ENCODE results near the gene YTHDF1. TPM values are rescaled to one million over a fixed set of nuclear protein-coding genes. Genes with fewer than 3 reads are reported as not detected.

Gene YTHDF1
- total RNA-seq, 4 donors from 2014 or later, result 21.2 to 49.6 (median 25.8) TPM

GRCh38 chr20:63260521-63260920 lies 44.6 kb upstream of the YTHDF1 start:
- ATAC-seq (ENCODE audit: low FRiP score) (no peak), DNase-seq (ENCODE audit: low spot score) (no peak)
- TF ChIP-seq, protein P1, sequence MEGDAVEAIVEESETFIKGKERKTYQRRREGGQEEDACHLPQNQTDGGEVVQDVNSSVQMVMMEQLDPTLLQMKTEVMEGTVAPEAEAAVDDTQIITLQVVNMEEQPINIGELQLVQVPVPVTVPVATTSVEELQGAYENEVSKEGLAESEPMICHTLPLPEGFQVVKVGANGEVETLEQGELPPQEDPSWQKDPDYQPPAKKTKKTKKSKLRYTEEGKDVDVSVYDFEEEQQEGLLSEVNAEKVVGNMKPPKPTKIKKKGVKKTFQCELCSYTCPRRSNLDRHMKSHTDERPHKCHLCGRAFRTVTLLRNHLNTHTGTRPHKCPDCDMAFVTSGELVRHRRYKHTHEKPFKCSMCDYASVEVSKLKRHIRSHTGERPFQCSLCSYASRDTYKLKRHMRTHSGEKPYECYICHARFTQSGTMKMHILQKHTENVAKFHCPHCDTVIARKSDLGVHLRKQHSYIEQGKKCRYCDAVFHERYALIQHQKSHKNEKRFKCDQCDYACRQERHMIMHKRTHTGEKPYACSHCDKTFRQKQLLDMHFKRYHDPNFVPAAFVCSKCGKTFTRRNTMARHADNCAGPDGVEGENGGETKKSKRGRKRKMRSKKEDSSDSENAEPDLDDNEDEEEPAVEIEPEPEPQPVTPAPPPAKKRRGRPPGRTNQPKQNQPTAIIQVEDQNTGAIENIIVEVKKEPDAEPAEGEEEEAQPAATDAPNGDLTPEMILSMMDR (IDR thresholded peaks at IDR 0.05), result no peak

DNA sequence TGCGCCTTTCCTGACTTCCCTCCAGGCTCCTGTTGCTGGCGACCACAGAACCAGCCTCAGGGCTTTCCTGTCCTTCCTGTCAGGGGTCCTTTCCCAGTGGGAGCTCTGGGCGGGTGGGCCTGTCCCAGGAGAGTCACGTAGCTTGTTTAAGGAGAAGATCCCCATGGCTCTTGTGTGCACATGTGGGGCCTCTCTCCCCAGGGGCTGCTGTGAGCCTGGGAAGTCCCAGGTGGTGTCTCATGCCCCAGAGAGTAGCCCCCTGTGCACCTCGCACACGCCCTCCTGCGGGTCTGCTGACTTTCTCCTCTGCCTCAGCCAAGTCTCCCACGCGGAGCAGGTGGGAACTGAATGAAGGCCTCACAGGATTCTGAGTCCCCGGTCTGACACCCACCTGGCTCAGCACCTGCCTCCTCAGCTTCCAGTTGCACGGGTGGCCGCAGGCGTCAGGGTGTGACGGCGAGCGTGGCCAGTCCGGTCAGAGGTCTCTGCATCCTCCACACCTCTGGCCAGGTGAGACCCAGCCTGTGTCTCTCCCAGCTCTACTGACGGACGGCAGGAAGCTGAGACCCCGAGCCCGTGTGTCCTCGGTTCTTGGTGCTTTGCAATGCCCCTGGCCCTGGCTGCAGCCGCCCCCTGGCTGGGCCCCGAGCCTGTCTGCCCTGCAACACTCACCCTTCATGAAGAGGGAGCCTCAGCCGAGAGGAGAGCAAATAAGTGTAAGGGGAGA lies 44.0 kb upstream of the YTHDF1 start:
- TF ChIP-seq, protein P1 (IDR thresholded peaks at IDR 0.05), result no peak
- DNase-seq (ENCODE audit: low spot score), result no peak
- no peak for ATAC-seq (ENCODE audit: low FRiP score)

GRCh38 chr20:63258781-63259180 lies 42.9 kb upstream of the YTHDF1 start:
- no peak for ATAC-seq (ENCODE audit: low FRiP score)

DNA sequence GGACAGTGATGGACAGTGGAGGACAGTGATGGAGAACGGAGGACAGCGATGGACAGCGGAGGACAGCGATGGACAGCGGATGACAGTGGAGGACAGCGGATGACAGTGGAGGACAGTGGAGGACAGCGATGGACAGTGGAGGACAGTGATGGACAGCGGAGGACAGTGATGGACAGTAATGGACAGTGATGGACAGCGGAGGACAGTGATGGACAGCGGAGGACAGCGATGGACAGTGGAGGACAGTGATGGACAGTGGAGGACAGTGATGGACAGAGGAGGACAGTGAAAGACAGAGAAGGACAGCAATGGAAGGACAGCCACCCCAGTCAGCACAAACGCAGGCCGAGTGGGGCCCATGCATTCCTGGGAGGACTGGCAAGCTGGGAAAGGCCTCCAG lies 41.7 kb upstream of the YTHDF1 start:
- TF ChIP-seq, protein P1 (IDR thresholded peaks at IDR 0.05), result no peak
- ATAC-seq (ENCODE audit: low FRiP score) (no peak), DNase-seq (ENCODE audit: low spot score) (no peak)

More at GRCh38 chr20:63258781-63259180, 42.9 kb upstream of the YTHDF1 start:
- DNase-seq (ENCODE audit: low spot score), result no peak
- TF ChIP-seq, protein P1 (IDR thresholded peaks at IDR 0.05), result no peak

DNA sequence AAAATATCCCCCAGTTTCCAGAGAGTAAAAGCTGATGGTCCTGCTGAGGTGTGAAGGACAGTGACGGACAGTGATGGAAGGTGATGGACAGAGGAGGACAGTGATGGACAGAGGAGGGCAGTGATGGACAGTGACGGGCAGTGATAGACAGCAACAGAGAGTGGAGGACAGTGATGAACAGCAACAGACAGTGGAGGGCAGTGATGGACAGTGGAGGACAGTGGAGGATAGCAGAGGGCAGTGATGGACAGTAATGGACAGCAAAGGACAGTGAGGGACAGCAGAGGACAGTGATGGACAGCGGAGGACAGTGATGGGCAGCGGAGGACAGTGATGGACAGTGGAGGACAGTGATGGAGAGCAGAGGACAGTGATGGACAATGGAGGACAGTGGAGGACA lies 41.0 kb upstream of the YTHDF1 start:
- ATAC-seq (ENCODE audit: low FRiP score) (no peak), DNase-seq (ENCODE audit: low spot score) (no peak)
- TF ChIP-seq, protein P1 (IDR thresholded peaks at IDR 0.05), result no peak

DNA sequence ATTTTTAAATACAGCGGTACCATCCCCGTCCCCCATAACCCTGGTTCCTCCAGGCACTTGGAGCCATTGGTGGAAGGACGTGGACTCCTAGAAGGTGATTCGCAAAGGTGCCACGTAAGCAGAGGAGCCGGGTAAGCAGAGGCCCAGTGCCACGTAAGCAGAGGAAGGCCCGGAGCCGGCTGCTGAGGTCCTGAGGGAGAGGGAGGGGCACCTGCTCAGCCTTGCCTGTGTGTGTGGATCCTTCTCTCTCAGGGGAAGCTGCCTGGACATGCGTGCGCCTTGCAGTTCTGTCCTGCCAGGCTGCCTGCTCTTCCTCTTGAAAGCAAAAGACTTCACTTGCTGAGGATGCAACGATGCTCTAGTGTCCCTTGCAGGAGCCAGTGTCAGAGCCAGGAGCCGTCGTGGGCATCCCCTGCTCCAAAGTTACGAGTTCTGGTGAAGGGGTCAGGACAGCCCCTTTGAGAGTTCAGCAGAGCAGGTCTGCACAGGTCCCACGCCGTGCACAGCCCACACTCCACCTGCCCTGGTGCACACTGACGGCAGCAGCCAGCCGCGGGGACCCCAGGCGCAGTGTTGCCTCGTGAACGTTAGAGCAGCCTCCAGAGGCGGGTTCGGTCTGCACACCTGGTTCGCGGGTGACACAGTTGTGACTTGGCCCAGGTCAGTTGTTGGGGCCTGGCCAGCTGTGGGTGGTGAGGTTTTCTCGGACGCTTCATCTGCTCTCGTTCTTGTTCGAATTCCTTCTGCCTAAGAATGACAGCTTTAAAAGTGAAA lies 40.2 kb upstream of the YTHDF1 start:
- ATAC-seq (ENCODE audit: low FRiP score) (no peak), DNase-seq (ENCODE audit: low spot score) (no peak)
- TF ChIP-seq, protein P1 (IDR thresholded peaks at IDR 0.05), result no peak

All from omental fat pad (tissue), 4 donors.